ENCODE measurements around the gene ACSF3.

DNA sequence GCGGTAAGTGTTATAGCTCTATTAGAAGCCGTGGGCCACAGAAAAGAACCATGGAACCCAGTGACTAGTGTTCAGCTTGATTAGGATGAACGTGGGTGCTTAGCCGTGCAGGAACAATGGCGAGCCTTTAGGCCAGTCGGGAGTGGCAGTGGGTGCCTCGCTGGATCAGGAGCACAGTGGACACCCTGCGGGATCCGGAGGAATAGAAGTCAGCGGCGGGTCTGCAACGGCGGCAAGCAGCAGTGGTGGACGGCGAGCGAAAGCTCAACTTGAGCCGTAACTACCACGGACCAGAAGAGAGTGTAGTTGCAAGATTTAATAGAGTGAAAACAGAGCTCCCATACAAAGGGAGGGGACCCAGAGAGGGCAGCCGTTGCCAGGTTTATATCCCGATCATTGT, 40.6 kb downstream of the ACSF3 start:
- TF ChIP-seq, protein P1, sequence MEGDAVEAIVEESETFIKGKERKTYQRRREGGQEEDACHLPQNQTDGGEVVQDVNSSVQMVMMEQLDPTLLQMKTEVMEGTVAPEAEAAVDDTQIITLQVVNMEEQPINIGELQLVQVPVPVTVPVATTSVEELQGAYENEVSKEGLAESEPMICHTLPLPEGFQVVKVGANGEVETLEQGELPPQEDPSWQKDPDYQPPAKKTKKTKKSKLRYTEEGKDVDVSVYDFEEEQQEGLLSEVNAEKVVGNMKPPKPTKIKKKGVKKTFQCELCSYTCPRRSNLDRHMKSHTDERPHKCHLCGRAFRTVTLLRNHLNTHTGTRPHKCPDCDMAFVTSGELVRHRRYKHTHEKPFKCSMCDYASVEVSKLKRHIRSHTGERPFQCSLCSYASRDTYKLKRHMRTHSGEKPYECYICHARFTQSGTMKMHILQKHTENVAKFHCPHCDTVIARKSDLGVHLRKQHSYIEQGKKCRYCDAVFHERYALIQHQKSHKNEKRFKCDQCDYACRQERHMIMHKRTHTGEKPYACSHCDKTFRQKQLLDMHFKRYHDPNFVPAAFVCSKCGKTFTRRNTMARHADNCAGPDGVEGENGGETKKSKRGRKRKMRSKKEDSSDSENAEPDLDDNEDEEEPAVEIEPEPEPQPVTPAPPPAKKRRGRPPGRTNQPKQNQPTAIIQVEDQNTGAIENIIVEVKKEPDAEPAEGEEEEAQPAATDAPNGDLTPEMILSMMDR (IDR thresholded peaks at IDR 0.05): no peak
- TF ChIP-seq POLR2A (IDR thresholded peaks at IDR 0.05): no peak
